ENCODE measurements around the gene PRDX3.

Gene PRDX3

DNA sequence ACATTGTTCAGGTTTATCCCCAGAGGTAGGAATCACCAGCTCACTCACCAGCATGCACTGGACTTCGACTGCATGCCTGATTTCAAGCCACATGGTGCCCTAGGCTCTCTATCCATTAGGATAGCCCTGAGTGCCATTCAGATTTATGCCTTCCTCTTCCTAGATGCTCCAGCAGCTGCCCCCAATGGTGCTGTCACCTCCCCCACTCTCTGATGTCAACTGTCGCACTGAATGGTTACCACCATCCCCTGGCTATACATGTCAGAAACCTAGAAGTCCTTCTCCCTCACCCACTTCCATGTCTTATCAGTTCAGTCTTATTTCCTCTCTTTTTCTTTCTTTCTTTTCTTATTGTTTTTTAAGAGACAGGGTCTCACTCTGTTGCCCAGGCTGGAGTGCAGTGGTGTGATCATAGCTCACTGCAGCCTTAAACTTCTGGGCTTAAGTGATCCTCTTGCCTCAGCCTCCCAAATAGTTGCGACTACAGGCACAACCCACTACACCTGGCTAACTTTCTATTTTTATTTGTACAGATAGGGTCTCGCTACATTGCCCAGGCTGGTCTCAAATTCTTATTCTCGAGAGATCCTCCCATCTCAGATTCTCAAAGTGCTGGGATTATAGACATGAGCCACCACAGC lies 16.0 kb downstream of the PRDX3 start:
- DNase-seq (ENCODE audit: low spot score), result no peak
- peak overlapping the region; percentile 27 for H3K9ac ChIP-seq (ENCODE audit: low read depth, low read length, poor library complexity)
- WGBS, 2 donors (ENCODE audit: extremely low coverage in 2 of 2, insufficient read length in 2 of 2, insufficient replicate concordance in 1 of 2), result no CpG with 5 or more reads among the region's 5 CpGs
- no peak overlapping the region for H3K4ac ChIP-seq (ENCODE audit: low read length)
- no peak overlapping the region for H2BK5ac ChIP-seq (ENCODE audit: low read length)
- no peak overlapping the region for H2BK12ac ChIP-seq (ENCODE audit: low read length)
- no peak overlapping the region for H3K18ac ChIP-seq (ENCODE audit: low read length)
- H2BK120ac ChIP-seq (ENCODE audit: low read depth, low read length), result no peak overlapping the region
- no peak overlapping the region for H2AFZ ChIP-seq (ENCODE audit: low read length)
- H4K91ac ChIP-seq (ENCODE audit: low read depth, low read length, poor library complexity), result no peak overlapping the region
- peaks cover 0 to 2% (median 0%) of the 10 kb centered on the region in 3 experiments for H3K27me3 ChIP-seq (ENCODE audit: control insufficient read depth in 3 of 3, insufficient read depth in 3 of 3, low read depth in 1 of 3, low read length in 3 of 3)
- H3K36me3 ChIP-seq (replicated peaks in 1 of 2; ENCODE audit: control insufficient read depth in 2 of 2, insufficient read depth in 2 of 2, low read length in 2 of 2), result peaks cover 10 to 43% of the 10 kb centered on the region in 2 donors
- H3K4me1 ChIP-seq (ENCODE audit: control insufficient read depth in 2 of 2, insufficient read depth in 1 of 2, low read depth in 1 of 2, low read length in 2 of 2), result peaks cover 10 to 12% of the 10 kb centered on the region in 2 donors
- no peak overlapping the region for H3K4me3 ChIP-seq (ENCODE audit: low read length in 2 of 2)
- H3K4me2 ChIP-seq (ENCODE audit: insufficient read depth, low read length, poor library complexity, severe bottlenecking), result no peak overlapping the region
- no peak overlapping the region for H4K8ac ChIP-seq (ENCODE audit: low read depth, low read length)
- H3K79me1 ChIP-seq (ENCODE audit: low read depth, low read length), result peaks cover 2% of the 10 kb centered on the region
- H3K27ac ChIP-seq (replicated peaks; ENCODE audit: low read length), result no peak overlapping the region
- no peaks in the 10 kb centered on the region for H3K9me3 ChIP-seq (replicated peaks in 1 of 2; ENCODE audit: control insufficient read depth in 2 of 2, insufficient read depth in 1 of 2, low read depth in 1 of 2, low read length in 2 of 2)
- no peak overlapping the region for H3K14ac ChIP-seq (ENCODE audit: low read length)
- no peak overlapping the region for H2AK5ac ChIP-seq (ENCODE audit: low read depth, low read length)
- no peak overlapping the region for H2BK15ac ChIP-seq (ENCODE audit: low read length)
- no peak overlapping the region for H3K23ac ChIP-seq (ENCODE audit: low read depth, low read length, poor library complexity)

GRCh38 chr10:119161680-119162451 lies 16.7 kb downstream of the PRDX3 start:
- Histone ChIP-seq H2BK15ac (ENCODE audit: low read length) (no peak overlapping the region), H3K9me3 (replicated peaks in 1 of 2; ENCODE audit: control insufficient read depth in 2 of 2, insufficient read depth in 1 of 2, low read depth in 1 of 2, low read length in 2 of 2) (no peaks in the 10 kb centered on the region), H2BK5ac (ENCODE audit: low read length) (no peak overlapping the region), H2AK5ac (ENCODE audit: low read depth, low read length) (no peak overlapping the region), H3K23ac (ENCODE audit: low read depth, low read length, poor library complexity) (no peak overlapping the region), H3K9ac (ENCODE audit: low read depth, low read length, poor library complexity) (no peak overlapping the region), H3K4ac (ENCODE audit: low read length) (no peak overlapping the region), H3K14ac (ENCODE audit: low read length) (no peak overlapping the region), H4K8ac (ENCODE audit: low read depth, low read length) (no peak overlapping the region), H2BK120ac (ENCODE audit: low read depth, low read length) (no peak overlapping the region), H2AFZ (ENCODE audit: low read length) (no peak overlapping the region), H4K91ac (ENCODE audit: low read depth, low read length, poor library complexity) (no peak overlapping the region), H3K79me1 (ENCODE audit: low read depth, low read length) (no peaks in the 10 kb centered on the region), H3K4me1 (ENCODE audit: control insufficient read depth in 2 of 2, insufficient read depth in 1 of 2, low read depth in 1 of 2, low read length in 2 of 2) (peaks cover 9 to 11% of the 10 kb centered on the region in 2 donors), H3K36me3 (replicated peaks in 1 of 2; ENCODE audit: control insufficient read depth in 2 of 2, insufficient read depth in 2 of 2, low read length in 2 of 2) (peaks cover 7 to 38% of the 10 kb centered on the region in 2 donors), H3K4me2 (ENCODE audit: insufficient read depth, low read length, poor library complexity, severe bottlenecking) (no peak overlapping the region), H3K4me3 (ENCODE audit: low read length in 2 of 2) (no peak overlapping the region), H3K18ac (ENCODE audit: low read length) (no peak overlapping the region), H3K27me3 (ENCODE audit: control insufficient read depth in 3 of 3, insufficient read depth in 3 of 3, low read depth in 1 of 3, low read length in 3 of 3) (peaks cover 0 to 2% (median 0%) of the 10 kb centered on the region in 3 experiments), H3K27ac (replicated peaks; ENCODE audit: low read length) (no peak overlapping the region), H2BK12ac (ENCODE audit: low read length) (no peak overlapping the region)
- DNase-seq (ENCODE audit: low spot score), result no peak
- no CpG with 5 or more reads among the region's 11 CpGs for WGBS, 2 donors (ENCODE audit: extremely low coverage in 2 of 2, insufficient read length in 2 of 2, insufficient replicate concordance in 1 of 2)

- no peak overlapping the region for H3K4ac ChIP-seq (ENCODE audit: low read length)
- no peak overlapping the region for H3K14ac ChIP-seq (ENCODE audit: low read length)
- no peak overlapping the region for H4K91ac ChIP-seq (ENCODE audit: low read depth, low read length, poor library complexity)
- no peak overlapping the region for H2BK12ac ChIP-seq (ENCODE audit: low read length)
- no CpG with 5 or more reads among the region's 8 CpGs for WGBS, 2 donors (ENCODE audit: extremely low coverage in 2 of 2, insufficient read length in 2 of 2, insufficient replicate concordance in 1 of 2)
- H3K18ac ChIP-seq (ENCODE audit: low read length), result no peak overlapping the region
- no peaks in the 10 kb centered on the region for H3K79me1 ChIP-seq (ENCODE audit: low read depth, low read length)
- H3K23ac ChIP-seq (ENCODE audit: low read depth, low read length, poor library complexity), result no peak overlapping the region
- H3K4me2 ChIP-seq (ENCODE audit: insufficient read depth, low read length, poor library complexity, severe bottlenecking), result no peak overlapping the region
- H2BK15ac ChIP-seq (ENCODE audit: low read length), result no peak overlapping the region
- H2AFZ ChIP-seq (ENCODE audit: low read length), result no peak overlapping the region
- no peak overlapping the region for H3K4me3 ChIP-seq (ENCODE audit: low read length in 2 of 2)
- H3K9me3 ChIP-seq (replicated peaks in 1 of 2; ENCODE audit: control insufficient read depth in 2 of 2, insufficient read depth in 1 of 2, low read depth in 1 of 2, low read length in 2 of 2), result no peaks in the 10 kb centered on the region
- H2AK5ac ChIP-seq (ENCODE audit: low read depth, low read length), result no peak overlapping the region
- DNase-seq (ENCODE audit: low spot score), result no peak
- H3K27me3 ChIP-seq (ENCODE audit: control insufficient read depth in 3 of 3, insufficient read depth in 3 of 3, low read depth in 1 of 3, low read length in 3 of 3), result no peaks in the 10 kb centered on the region
- H3K9ac ChIP-seq (ENCODE audit: low read depth, low read length, poor library complexity), result no peak overlapping the region
- H3K4me1 ChIP-seq (ENCODE audit: control insufficient read depth in 2 of 2, insufficient read depth in 1 of 2, low read depth in 1 of 2, low read length in 2 of 2), result no peaks in the 10 kb centered on the region
- no peak overlapping the region for H3K27ac ChIP-seq (replicated peaks; ENCODE audit: low read length)
- no peak overlapping the region for H2BK5ac ChIP-seq (ENCODE audit: low read length)
- H3K36me3 ChIP-seq (replicated peaks in 1 of 2; ENCODE audit: control insufficient read depth in 2 of 2, insufficient read depth in 2 of 2, low read length in 2 of 2), result peaks cover 10 to 61% of the 10 kb centered on the region in 2 donors
- H2BK120ac ChIP-seq (ENCODE audit: low read depth, low read length), result no peak overlapping the region
- H4K8ac ChIP-seq (ENCODE audit: low read depth, low read length), result no peak overlapping the region
These were observed 19.3 kb downstream of the PRDX3 start for GRCh38 chr10:119159332-119159731.

- Histone ChIP-seq H2BK5ac (ENCODE audit: low read length) (no peak overlapping the region), H2BK12ac (ENCODE audit: low read length) (no peak overlapping the region), H4K8ac (ENCODE audit: low read depth, low read length) (no peak overlapping the region), H3K4me3 (ENCODE audit: low read length in 2 of 2) (peak overlapping the region in 1 of 2 donors; percentile 9), H3K23ac (ENCODE audit: low read depth, low read length, poor library complexity) (no peak overlapping the region), H3K18ac (ENCODE audit: low read length) (no peak overlapping the region), H3K36me3 (replicated peaks in 1 of 2; ENCODE audit: control insufficient read depth in 2 of 2, insufficient read depth in 2 of 2, low read length in 2 of 2) (peaks cover 11 to 72% of the 10 kb centered on the region in 2 donors), H3K14ac (ENCODE audit: low read length) (no peak overlapping the region), H3K27ac (replicated peaks; ENCODE audit: low read length) (no peak overlapping the region), H3K4me2 (ENCODE audit: insufficient read depth, low read length, poor library complexity, severe bottlenecking) (no peak overlapping the region), H2BK15ac (ENCODE audit: low read length) (no peak overlapping the region), H3K9ac (ENCODE audit: low read depth, low read length, poor library complexity) (no peak overlapping the region), H3K27me3 (ENCODE audit: control insufficient read depth in 3 of 3, insufficient read depth in 3 of 3, low read depth in 1 of 3, low read length in 3 of 3) (no peaks in the 10 kb centered on the region), H2AK5ac (ENCODE audit: low read depth, low read length) (no peak overlapping the region), H3K79me1 (ENCODE audit: low read depth, low read length) (no peaks in the 10 kb centered on the region), H4K91ac (ENCODE audit: low read depth, low read length, poor library complexity) (no peak overlapping the region), H3K4ac (ENCODE audit: low read length) (no peak overlapping the region), H3K4me1 (ENCODE audit: control insufficient read depth in 2 of 2, insufficient read depth in 1 of 2, low read depth in 1 of 2, low read length in 2 of 2) (no peaks in the 10 kb centered on the region), H3K9me3 (replicated peaks in 1 of 2; ENCODE audit: control insufficient read depth in 2 of 2, insufficient read depth in 1 of 2, low read depth in 1 of 2, low read length in 2 of 2) (peaks cover 0 to 1% of the 10 kb centered on the region in 2 donors), H2AFZ (ENCODE audit: low read length) (no peak overlapping the region), H2BK120ac (ENCODE audit: low read depth, low read length) (no peak overlapping the region)
- no peak for DNase-seq (ENCODE audit: low spot score)
- WGBS, 2 donors (ENCODE audit: extremely low coverage in 2 of 2, insufficient read length in 2 of 2, insufficient replicate concordance in 1 of 2), result no CpG with 5 or more reads among the region's 12 CpGs
These were observed 25.0 kb downstream of the PRDX3 start for GRCh38 chr10:119153661-119154060.

Measured in neuronal stem cell (in vitro differentiated cells).